Skin of body (tissue), 2 donors: ENCODE results near the gene ZDHHC11B. TPM values are rescaled to one million over a fixed set of nuclear protein-coding genes. Genes with fewer than 3 reads are reported as not detected.
"Not testable (repeated sequence)": the region's sequence is repeated elsewhere in the genome, so short reads cannot be mapped to it uniquely, and the experiment has no call there.

ENCODE experiments used
- DNase-seq: peaks from one replicate; lab custom pipeline; 2025; lab: John Stamatoyannopoulos, UW
- total RNA-seq: library from RNA; depleted of rRNA; stranded (reverse); fragments of >200 nt; gene quantifications from one replicate; pipeline ENCODE4 v1.2.3, GENCODE V29; 2014

Gene ZDHHC11B
- total RNA-seq, 1 donor from 2014 or later: 0.89 TPM

GRCh38 chr5:770585-770984 lies 13.9 kb downstream of the ZDHHC11B start:
- DNase-seq: not testable (repeated sequence)

DNA sequence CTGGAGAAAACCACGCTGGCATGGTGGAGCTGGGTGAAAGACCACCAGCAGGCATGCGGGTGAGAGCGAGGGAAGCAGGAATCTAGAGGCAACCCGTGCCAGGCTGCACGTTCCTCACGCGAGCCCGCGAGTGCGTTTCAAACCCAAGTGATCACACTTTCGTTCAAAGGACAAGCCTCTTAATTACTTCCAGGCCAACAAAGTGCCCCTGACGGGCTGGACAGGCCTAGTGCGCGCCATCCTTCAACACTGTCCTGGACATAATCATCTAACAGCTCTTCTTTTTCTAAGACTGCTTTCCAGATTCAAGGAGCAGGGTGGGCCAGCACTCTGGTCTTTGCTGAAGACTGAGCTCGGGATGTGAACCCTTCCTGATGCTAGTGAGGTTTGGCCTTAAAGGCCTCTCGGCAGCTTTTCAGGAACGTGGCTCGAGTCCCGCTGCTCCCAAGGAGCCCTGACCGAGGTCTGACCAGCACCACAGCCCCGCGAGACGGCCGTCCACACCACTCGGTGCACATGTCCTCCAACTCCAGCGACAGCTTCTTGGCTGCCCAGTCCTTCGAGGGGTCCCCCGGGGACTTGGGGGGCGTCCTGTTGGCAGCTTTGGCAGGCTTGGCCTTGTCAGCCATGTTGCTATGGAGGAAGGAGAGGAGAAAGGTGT lies 14.9 kb downstream of the ZDHHC11B start:
- not testable (repeated sequence) for DNase-seq

GRCh38 chr5:766666-767431 lies 17.7 kb downstream of the ZDHHC11B start:
- DNase-seq: no peak

GRCh38 chr5:765948-766631 lies 18.4 kb downstream of the ZDHHC11B start:
- no peak for DNase-seq

DNA sequence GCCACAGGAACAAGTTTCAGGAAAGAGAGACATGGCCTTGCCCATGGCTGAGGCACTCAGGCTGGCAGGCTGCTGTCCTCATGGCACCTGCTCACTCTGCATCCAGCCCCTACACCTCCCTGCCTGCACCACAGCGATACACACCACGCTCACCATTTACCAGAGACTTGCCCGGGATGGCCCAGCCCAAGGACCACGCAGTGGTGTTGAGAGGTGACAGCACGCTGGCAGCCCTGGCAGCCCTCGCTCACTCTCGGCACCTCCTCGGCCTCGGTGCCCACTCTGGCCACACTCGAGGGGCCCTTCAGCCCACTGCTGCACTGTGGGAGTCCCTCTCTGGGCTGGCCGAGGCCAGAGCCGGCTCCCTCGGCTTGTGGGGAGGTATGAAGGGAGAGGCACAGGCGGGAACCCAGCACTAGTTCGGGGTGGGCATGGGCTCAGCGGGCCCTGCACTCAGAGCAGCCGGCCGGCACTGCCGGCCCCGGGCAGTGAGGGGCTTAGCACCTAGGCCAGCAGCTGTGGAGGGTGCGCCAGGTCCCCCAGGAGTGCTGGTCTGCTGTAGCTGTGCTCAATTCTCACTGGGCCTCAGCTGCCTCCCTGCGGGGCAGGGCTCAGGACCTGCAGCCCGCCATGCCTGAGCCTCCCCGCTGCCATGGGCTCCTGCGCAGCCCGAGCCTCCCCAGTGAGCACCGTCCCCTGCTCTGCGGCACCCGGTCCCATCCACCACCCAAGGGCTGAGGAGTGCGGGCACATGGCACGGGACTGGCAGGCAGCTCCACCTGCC lies 20.3 kb downstream of the ZDHHC11B start:
- no peak for DNase-seq

- DNase-seq: no peak
Observed at GRCh38 chr5:763397-763796, 21.1 kb downstream of the ZDHHC11B start.

DNA sequence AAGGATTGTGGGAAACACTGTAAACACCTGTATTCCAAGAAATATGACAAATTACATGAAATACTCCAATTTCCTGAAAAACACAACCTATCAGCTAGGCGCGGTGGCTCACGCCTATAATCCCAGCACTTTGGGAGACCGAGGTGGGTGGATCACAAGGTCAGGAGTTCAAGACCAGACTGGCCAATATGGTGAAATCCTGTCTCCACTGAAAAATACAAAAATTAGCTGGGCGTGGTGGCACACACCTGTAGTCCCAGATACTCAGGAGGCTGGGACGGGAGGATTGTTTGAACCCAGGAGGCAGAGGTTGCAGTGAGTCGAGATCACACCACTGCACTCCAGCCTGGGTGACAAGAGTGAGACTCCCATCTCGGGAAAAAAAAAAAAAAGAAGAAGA lies 21.5 kb downstream of the ZDHHC11B start:
- not testable (repeated sequence) for DNase-seq

DNA sequence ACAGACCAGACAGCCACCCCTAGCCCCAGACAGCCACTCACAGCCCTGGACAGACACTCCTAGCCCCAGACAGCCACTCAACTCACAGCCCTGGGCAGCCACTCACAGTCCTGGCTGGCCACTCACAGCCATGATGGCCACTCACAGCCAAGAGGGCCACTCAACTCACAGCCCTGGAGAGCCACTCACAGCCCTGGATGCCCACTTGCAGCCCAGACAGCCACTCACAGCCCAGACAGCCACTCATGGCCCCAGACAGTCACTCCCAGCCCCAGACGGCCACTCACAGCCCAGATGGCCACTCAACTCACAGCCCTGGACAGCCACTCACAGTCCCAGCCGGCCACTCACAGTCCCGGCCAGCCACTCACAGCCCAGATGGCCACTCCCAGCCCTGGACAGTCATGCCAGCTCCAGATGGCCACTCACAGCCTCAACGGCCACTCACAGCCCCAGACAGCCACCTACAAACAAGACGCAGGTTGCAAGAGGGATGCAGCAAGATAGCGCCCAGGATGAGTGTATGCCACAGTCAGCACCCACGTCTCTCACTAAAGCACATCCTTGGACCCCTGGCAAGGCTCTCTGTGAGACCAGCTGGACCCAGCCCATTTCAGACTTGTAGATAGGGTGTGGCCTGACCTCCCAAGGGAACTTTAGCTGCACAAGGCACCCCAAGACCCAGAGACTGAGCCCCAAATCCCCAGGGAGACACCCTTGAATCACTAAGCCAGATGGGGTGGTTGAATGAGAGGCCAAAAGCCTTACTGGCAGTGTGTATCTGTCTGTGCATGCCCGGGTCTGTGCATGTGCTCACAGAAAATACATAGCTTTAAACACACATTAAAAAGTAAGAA lies 22.4 kb downstream of the ZDHHC11B start:
- no peak for DNase-seq

DNA sequence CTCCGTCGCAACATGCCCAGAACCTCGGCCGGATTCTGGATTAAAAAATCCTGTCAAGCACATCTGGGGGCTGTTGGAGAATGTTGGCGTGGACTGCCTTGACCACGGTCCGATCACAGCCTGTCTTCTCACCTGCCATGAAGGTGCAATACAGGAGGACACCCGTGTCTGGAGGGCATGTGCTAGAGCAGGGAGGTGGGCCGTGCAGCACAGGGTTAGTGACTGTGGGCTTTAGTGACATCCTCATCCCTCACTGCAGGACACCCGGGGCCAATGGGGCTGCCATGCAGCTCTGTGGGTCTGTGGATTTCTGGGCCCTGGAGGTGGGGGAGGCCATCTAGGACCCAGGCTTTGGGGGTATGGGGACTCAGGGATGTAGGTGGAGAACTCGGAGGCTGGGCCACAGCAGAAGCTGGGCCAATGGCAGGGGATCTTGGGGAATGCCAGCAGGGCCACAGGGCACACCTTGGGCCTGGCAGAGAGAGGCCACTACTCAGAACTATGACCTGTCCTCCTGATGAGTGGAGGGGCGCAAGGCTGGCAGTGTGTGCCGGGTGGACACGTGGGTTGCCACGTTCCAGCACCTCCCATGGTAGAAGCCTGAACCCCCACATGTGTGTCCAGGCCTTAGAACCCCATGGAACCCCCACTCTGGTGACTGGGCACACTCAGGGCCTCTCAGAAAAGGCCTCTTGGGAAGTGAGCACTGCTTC lies 23.3 kb downstream of the ZDHHC11B start:
- DNase-seq: no peak

GRCh38 chr5:760363-761058 lies 24.0 kb downstream of the ZDHHC11B start:
- DNase-seq: no peak

DNA sequence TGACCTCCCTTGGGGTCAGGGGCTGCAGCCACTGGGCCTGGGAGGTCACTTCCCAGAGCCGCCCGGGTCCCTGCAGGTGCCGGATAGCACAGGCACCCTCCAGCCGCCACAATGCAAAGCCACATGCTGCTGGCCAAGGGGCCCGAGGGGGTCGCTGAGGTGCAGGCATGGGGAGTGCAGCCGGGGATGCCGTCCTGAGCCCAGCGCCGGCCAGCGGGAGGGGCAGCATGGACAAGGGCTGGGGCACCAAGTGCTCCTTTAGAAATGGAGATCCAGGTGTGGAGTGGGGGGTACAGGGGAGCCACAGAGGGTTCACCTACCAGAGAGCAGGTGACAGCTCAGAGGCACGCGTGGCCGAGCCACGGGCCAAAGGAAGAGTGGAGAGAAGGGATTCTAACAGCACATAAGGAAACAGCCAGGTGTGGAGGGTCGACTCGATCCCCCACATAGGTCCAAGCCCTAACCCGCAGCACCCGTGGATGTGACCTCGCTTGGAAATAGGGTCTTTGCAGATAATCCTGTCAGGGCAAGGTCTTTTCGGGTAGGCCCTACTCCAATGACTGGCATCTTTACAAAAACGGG lies 24.7 kb downstream of the ZDHHC11B start:
- DNase-seq: no peak

GRCh38 chr5:759111-759751 lies 25.3 kb downstream of the ZDHHC11B start:
- peak; percentile 81 for DNase-seq

- no peak for DNase-seq
Observed at GRCh38 chr5:758698-759053, 25.9 kb downstream of the ZDHHC11B start.

DNA sequence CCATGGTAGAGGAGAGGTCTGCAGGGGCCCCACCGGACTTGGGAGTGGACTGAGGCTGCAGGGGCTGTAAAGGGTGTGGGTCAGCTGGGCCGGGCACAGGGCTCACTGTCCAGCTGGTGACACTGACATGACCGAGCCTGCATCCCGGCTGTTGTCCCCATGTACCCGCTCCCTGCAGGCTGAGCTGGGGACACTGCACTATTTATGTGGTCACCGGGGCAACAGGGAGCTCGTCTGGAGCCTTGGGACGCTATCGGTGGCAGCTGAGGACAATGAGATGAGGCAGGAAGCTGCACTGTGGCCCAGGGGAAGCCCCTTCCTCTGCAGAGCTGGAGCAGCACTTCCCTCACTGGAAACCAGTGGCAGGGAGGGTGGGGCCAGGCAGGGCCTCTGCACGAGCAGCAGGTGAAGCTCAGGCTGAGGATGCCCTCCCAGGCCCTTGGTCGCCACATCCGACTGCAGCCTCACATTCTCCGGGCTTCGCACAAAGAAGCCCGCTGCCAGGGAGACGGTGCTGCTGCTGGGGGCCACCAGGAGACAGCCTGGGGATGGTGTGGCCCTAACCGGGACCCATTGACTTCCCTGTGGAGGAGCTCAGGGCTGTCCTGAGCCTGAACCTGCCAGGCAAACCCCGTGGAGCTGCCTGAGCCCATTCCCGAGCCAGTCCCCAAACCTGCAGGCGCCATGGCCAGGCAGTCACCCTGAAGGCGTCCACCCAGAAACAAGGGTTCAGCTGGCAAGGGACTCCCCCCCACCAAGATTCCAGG lies 26.4 kb downstream of the ZDHHC11B start:
- DNase-seq: peak; percentile 66

DNA sequence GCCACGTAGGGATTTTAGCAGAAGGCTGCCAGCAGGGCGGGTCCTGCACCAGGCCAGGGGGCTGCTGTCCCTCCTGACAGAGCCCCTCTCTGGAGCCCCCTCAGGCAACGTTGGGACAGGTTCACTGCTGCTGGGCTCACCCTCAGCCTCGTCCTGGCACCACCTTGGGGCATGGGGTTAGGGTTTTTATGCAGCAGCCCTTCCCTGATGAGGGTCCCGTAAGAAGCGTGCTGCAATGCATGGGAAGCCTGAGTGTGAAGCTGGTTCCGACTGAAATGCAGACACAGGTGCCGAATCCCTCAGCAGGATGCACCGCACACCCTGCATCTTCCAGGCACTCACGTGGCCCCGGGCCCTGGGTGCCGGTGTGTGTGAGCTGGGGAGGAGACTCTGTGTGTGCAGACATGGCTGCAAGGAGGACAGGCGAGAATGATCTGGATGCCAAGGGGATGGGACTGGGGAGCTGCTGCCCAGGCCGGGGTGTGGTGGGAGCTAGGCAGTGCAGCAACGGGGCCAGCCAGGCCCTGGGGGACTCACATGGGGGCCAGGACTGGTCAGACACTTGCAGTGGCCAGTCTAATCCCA lies 27.1 kb downstream of the ZDHHC11B start:
- no peak for DNase-seq

DNA sequence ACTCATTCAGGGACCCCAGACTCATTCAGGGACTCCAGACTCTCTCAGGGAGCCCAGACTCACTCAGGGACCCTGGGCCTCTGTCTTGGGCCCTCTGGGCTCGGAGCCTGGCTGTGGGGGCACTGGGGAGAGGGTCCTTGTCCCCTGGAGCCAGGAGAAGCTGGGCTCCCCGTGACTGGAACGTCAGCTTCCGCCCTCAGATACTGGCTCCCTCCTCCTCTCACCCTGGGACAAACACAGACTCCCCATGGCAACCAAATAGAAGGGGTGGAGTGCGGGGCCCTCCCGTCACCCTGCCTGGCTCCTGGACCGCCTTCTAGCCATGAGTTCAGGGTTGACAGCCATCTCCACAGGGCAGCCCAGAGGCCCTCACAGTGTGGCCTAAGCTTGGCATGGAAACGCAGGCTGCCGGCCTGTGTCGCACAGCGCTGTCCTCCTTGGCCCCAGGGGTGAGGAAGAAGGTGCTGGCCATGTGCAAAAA lies 27.6 kb downstream of the ZDHHC11B start:
- DNase-seq: no peak

GRCh38 chr5:756171-756570 lies 28.4 kb downstream of the ZDHHC11B start:
- DNase-seq: no peak
